Spleen (tissue), 7 donors: ENCODE results near the gene ZNF275.

Source experiments
- CTCF ChIP-seq, 11 experiments: fragments of 200-600 bp in 7 of 11; fragments of 450-650 bp in 4 of 11; sonication (generic) in 4 of 11; IDR thresholded peaks in 8 of 11; conservative IDR thresholded peaks in 3 of 11; 1 replicate in 7 of 11; 2 replicates in 4 of 11; pipeline versions ENCODE4 v1.4.0 to v1.8.0; 2016 to 2021; ENCODE audit warnings: antibody characterized with exemption in 11 of 11, inconsistent platforms in 4 of 11, mild to moderate bottlenecking in 1 of 11
- POLR2A ChIP-seq, 3 donors: fragments of 450-650 bp; IDR thresholded peaks; one replicate each; pipeline ENCODE4 v1.5.1; 2017; ENCODE audit warnings: antibody characterized with exemption in 3 of 3, mild to moderate bottlenecking in 1 of 3
- POLR2AphosphoS5 ChIP-seq, 3 donors: sonication (generic); formaldehyde crosslinking; IDR thresholded peaks; one replicate each; pipeline ENCODE4 v1.5.1; 2017; ENCODE audit warnings: antibody characterized with exemption in 3 of 3
- donor health status: DM: no; HTN: no; CAD: no; lungs with moderate emphysema.
- donor health status: DM: no; HTN: no; CAD: no.
- donor health status: DM: no; HTN: no; CAD: no.

GRCh38 chrX:153348421-153348820 is 14.5 kb downstream of the ZNF275 start:
- TF ChIP-seq POLR2AphosphoS5 (IDR thresholded peaks at IDR 0.05), result no peak
- no peak for TF ChIP-seq CTCF (IDR thresholded peaks at IDR 0.05 in 8 of 11, conservative IDR thresholded peaks at IDR 0.05 in 3 of 11)
- TF ChIP-seq POLR2A (IDR thresholded peaks at IDR 0.05), result no peak
